ENCODE results near the gene AQP12B. TPM values are rescaled to one million over a fixed set of nuclear protein-coding genes. Genes with fewer than 3 reads are reported as not detected.

Gene AQP12B
- total RNA-seq, 1 experiment from 2014 or later = not detected

DNA sequence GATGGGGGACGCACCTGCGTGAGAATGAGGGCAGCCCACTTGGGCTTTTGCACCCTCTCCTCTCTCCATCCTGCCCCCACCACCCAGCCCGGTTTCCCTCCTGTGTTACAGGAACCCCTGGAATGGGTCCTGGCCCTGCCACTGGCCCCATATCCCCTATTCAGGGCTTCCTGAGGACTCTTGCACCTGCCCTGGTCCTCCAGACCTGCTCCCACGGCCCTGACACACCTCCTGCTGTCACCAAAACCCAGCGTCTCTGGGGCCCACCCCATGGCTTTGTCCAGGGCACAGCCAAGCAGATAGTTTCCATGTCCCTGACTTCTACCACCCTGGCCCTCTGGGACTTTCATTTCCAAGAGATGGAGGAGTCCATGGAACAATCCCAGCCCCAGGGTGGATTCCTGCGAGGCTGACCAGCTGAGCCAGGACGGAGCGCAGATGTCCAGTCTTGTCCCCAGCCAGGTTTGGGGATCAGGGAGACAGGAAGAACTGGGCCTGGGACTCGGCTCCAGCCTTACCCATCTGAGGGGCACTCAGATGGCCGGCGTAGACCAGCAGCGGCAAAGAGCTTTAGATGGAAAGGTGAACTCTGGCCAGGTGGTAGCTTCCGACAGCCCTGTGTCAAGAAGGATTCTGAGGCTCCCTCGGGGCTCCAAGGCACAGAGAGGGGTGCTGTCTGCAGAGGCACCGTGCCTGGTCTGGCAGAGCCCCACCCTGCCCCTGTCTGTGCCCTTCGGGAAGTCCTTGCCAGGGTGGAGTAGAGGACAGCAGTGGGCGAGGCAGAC is 45.4 kb downstream of the AQP12B start:
- no peak for DNase-seq
- H3K27ac Mint-ChIP-seq (ENCODE audit: unreplicated experiment) = no peak overlapping the region
- TF ChIP-seq, protein P1, sequence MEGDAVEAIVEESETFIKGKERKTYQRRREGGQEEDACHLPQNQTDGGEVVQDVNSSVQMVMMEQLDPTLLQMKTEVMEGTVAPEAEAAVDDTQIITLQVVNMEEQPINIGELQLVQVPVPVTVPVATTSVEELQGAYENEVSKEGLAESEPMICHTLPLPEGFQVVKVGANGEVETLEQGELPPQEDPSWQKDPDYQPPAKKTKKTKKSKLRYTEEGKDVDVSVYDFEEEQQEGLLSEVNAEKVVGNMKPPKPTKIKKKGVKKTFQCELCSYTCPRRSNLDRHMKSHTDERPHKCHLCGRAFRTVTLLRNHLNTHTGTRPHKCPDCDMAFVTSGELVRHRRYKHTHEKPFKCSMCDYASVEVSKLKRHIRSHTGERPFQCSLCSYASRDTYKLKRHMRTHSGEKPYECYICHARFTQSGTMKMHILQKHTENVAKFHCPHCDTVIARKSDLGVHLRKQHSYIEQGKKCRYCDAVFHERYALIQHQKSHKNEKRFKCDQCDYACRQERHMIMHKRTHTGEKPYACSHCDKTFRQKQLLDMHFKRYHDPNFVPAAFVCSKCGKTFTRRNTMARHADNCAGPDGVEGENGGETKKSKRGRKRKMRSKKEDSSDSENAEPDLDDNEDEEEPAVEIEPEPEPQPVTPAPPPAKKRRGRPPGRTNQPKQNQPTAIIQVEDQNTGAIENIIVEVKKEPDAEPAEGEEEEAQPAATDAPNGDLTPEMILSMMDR (IDR thresholded peaks at IDR 0.05; ENCODE audit: unreplicated experiment) = no peak
- H3K4me1 Mint-ChIP-seq (ENCODE audit: low read depth, unreplicated experiment) = no peaks in the 10 kb centered on the region
- H3K27me3 Mint-ChIP-seq (ENCODE audit: unreplicated experiment) = peaks cover 45% of the 10 kb centered on the region
- peaks cover 7% of the 10 kb centered on the region for H3K36me3 Mint-ChIP-seq (ENCODE audit: insufficient read depth, unreplicated experiment)
- H3K9me3 Mint-ChIP-seq (ENCODE audit: low read depth, unreplicated experiment) = peaks cover 4% of the 10 kb centered on the region
- no peak overlapping the region for H3K4me3 Mint-ChIP-seq (ENCODE audit: low read depth, unreplicated experiment)
- intact Hi-C loops (cut with micrococcal nuclease; ENCODE audit: unreplicated experiment) = no loop called here
- CTCF ChIA-PET = no interaction called here
- no TSS peak for BruUV-seq (replicated peaks)

DNA sequence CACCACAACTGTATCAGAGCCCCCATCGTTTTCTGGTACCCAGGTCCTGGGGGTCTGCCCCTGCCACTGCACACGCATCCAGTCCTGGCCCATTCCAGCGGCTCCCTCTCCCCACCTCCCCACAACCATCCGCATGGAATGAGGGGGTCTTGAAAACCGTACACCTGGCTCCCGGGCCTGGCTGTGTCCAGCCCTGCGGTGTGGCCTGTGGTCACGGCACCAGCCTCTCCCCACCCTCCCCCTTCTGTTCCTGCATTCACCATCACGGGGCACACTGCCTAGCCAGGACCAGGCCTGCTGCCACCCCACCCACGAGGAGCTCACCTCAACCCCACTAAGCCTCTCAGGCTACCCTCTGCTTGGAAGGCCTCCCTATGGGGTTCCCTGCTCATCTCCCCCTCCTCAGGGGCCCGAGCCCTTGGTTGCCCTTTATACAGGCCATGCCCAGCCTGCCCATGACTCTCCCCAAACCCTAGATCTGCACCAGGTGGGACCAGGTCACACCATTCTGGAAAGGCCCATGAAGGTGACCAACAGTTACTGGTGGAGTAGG is 46.0 kb downstream of the AQP12B start:
- DNase-seq = no peak
- H3K27me3 Mint-ChIP-seq (ENCODE audit: unreplicated experiment) = peaks cover 45% of the 10 kb centered on the region
- CTCF ChIA-PET = no interaction called here
- BruUV-seq (replicated peaks) = no TSS peak
- H3K36me3 Mint-ChIP-seq (ENCODE audit: insufficient read depth, unreplicated experiment) = peaks cover 13% of the 10 kb centered on the region
- no peak overlapping the region for H3K27ac Mint-ChIP-seq (ENCODE audit: unreplicated experiment)
- intact Hi-C loops (cut with micrococcal nuclease; ENCODE audit: unreplicated experiment) = no loop called here
- no peaks in the 10 kb centered on the region for H3K4me1 Mint-ChIP-seq (ENCODE audit: low read depth, unreplicated experiment)
- no peak overlapping the region for H3K4me3 Mint-ChIP-seq (ENCODE audit: low read depth, unreplicated experiment)
- peaks cover 4% of the 10 kb centered on the region for H3K9me3 Mint-ChIP-seq (ENCODE audit: low read depth, unreplicated experiment)
- TF ChIP-seq, protein P1 (IDR thresholded peaks at IDR 0.05; ENCODE audit: unreplicated experiment) = no peak

DNA sequence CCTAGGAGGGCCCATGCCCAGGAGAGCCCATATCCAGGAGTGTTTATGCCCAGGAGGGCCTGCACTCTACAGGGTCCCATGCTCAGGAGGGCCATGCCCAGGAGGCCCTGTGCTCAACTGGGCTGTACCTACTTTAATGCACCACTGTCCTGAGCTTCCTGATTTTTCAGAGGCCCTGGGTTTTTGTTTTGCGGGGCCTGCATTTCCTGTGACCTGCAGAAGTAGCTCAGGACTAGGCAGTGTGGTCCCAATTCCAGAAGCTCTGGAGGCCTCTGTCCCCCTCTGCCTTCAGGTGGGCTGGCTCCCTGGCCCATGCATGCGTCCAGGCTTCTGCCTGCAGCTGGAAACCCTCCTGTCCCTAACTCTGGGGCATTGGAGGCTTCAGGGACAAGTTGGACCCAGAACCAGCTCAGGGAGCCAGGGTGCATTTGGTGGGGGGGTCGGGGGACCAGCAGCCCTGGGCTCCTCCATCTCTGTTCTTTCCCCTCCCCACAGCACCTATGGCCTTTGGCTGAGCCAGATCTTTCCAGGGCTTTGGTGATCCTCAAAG is 46.6 kb downstream of the AQP12B start:
- Mint-ChIP-seq H3K27me3 (ENCODE audit: unreplicated experiment) (peaks cover 39% of the 10 kb centered on the region), H3K9me3 (ENCODE audit: low read depth, unreplicated experiment) (peaks cover 4% of the 10 kb centered on the region), H3K4me1 (ENCODE audit: low read depth, unreplicated experiment) (no peaks in the 10 kb centered on the region), H3K36me3 (ENCODE audit: insufficient read depth, unreplicated experiment) (peaks cover 15% of the 10 kb centered on the region), H3K4me3 (ENCODE audit: low read depth, unreplicated experiment) (no peak overlapping the region), H3K27ac (ENCODE audit: unreplicated experiment) (no peak overlapping the region)
- intact Hi-C loops (cut with micrococcal nuclease; ENCODE audit: unreplicated experiment) = no loop called here
- CTCF ChIA-PET = no interaction called here
- no TSS peak for BruUV-seq (replicated peaks)
- DNase-seq = no peak
- TF ChIP-seq, protein P1 (IDR thresholded peaks at IDR 0.05; ENCODE audit: unreplicated experiment) = no peak

DNA sequence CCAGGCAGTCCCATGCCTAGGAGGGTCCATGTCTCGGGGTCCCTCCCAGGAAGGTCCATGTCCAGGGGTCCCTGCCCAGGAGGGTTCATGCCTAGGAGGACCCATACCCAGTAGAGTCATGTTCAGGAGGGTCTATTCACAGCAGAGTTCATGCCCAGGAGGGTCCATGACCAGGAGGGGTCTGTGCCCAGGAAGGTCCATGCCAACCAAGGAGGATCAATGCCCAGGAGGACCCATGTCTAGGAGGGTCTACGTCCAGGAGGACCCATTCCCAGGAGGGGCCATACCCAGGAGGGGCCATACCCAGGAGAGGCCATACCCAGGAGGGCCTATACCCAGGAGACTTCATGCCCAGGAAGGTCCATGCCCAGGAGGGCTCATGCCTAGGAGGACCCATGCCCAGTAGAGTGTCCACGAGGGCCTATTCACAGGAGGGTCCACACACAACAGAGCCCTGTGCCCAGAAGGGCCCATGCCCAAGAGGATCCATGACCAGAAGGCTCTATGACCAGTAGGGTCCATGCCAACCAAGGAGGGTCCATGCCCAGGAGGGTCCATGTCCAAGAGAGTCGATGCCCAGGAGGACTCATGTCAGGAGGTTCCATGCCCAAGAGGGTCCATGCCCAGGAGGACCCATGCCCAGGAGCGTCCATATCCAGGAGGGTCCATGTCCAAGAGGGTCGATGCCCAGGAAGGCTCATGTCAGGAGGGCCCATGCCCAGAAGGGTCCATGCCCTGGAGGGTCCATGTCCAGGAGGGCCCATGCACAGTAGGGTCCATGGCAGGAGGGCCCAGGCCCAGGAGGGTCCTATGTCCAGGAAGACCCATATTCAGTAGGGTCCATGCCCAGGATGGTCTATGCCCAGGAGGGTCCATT is 47.3 kb downstream of the AQP12B start:
- CTCF ChIA-PET = no interaction called here
- H3K27ac Mint-ChIP-seq (ENCODE audit: unreplicated experiment) = no peak overlapping the region
- H3K36me3 Mint-ChIP-seq (ENCODE audit: insufficient read depth, unreplicated experiment) = peaks cover 15% of the 10 kb centered on the region
- no peak for DNase-seq
- intact Hi-C loops (cut with micrococcal nuclease; ENCODE audit: unreplicated experiment) = no loop called here
- peaks cover 4% of the 10 kb centered on the region for H3K9me3 Mint-ChIP-seq (ENCODE audit: low read depth, unreplicated experiment)
- H3K4me1 Mint-ChIP-seq (ENCODE audit: low read depth, unreplicated experiment) = no peaks in the 10 kb centered on the region
- peaks cover 32% of the 10 kb centered on the region for H3K27me3 Mint-ChIP-seq (ENCODE audit: unreplicated experiment)
- BruUV-seq (replicated peaks) = no TSS peak
- no peak overlapping the region for H3K4me3 Mint-ChIP-seq (ENCODE audit: low read depth, unreplicated experiment)
- TF ChIP-seq, protein P1 (IDR thresholded peaks at IDR 0.05; ENCODE audit: unreplicated experiment) = no peak

All from Calu3 (cell line).